ENCODE data around the gene SLC5A6. TPM values are rescaled to one million over a fixed set of nuclear protein-coding genes. Genes with fewer than 3 reads are reported as not detected.

Gene SLC5A6
- total RNA-seq, 2 donors from 2014 or later: 20.6 to 30.5 TPM

- intact Hi-C loops (cut with DNase I, micrococcal nuclease): no loop called here
- ATAC-seq: no peak
- DNase-seq: no peak
Observed at GRCh38 chr2:27154488-27154887, 57.6 kb downstream of the SLC5A6 start.

- intact Hi-C loops (cut with DNase I, micrococcal nuclease): no loop called here
- DNase-seq (peak in 1 of 2 donors; percentile 29), ATAC-seq (peak; percentile 87)
Observed at GRCh38 chr2:27152796-27153464, 59.1 kb downstream of the SLC5A6 start.

- ATAC-seq (peak; percentile 92), DNase-seq (peak in 1 of 2 donors; percentile 35)
- intact Hi-C loops (cut with DNase I, micrococcal nuclease): no loop called here
Observed at GRCh38 chr2:27152102-27152795, 59.8 kb downstream of the SLC5A6 start.

- ATAC-seq: no peak
- no peak for DNase-seq
- intact Hi-C loops (cut with DNase I, micrococcal nuclease): no loop called here
Observed at GRCh38 chr2:27150639-27151230, 61.3 kb downstream of the SLC5A6 start.

Other genes starting within 250 kb of the SLC5A6 start
- gene MAPRE3, start 241.6 kb downstream of the SLC5A6 start, total RNA-seq: 10 to 100 TPM; 27.9 to 31.4 TPM
- 10 to 100 TPM; 70.2 to 89.7 TPM for gene TMEM214, start 179.3 kb downstream of the SLC5A6 start, total RNA-seq
- 10 to 100 TPM; 14.7 to 16.1 TPM for gene AGBL5, start 160.6 kb downstream of the SLC5A6 start, total RNA-seq
- gene OST4, start 140.6 kb downstream of the SLC5A6 start, total RNA-seq: 100 to 1,000 TPM; 243 to 278 TPM
- gene EMILIN1, start 133.7 kb downstream of the SLC5A6 start, total RNA-seq: 10 to 100 TPM in 1 of 2 donors, 1 to 10 TPM in 1; 8.4 to 41.6 TPM
- 10 to 100 TPM in 1 of 2 donors, 1 to 10 TPM in 1; 8.8 to 13.4 TPM for gene KHK, start 125.5 kb downstream of the SLC5A6 start, total RNA-seq
- gene CGREF1, start 93.1 kb downstream of the SLC5A6 start, total RNA-seq: 1 to 10 TPM in 1 of 2 donors, under 1 TPM in 1; 0.53 to 3.8 TPM
- gene ABHD1, start 88.5 kb downstream of the SLC5A6 start, total RNA-seq: under 1 TPM in 1 of 2 donors, not detected in 1; 0.34 TPM
- gene PREB, start 77.6 kb downstream of the SLC5A6 start, total RNA-seq: 10 to 100 TPM; 40.8 to 44.7 TPM
- not detected for gene PRR30, start 72.9 kb downstream of the SLC5A6 start, total RNA-seq
- gene TCF23, start 63.3 kb downstream of the SLC5A6 start, total RNA-seq: not detected
- gene ATRAID, start 227 bp downstream of the SLC5A6 start, total RNA-seq: 10 to 100 TPM; 75.3 to 98.2 TPM
- gene CAD, start 5.1 kb upstream of the SLC5A6 start, total RNA-seq: 10 to 100 TPM; 13.9 to 23.7 TPM
- gene SLC30A3, start 50.8 kb upstream of the SLC5A6 start, total RNA-seq: not detected
- not detected for gene DNAJC5G, start 63.2 kb upstream of the SLC5A6 start, total RNA-seq
- gene TRIM54, start 70.2 kb upstream of the SLC5A6 start, total RNA-seq: under 1 TPM in 1 of 2 donors, not detected in 1; 0.14 TPM
- under 1 TPM; 0.52 to 0.56 TPM for gene UCN, start 96.2 kb upstream of the SLC5A6 start, total RNA-seq
- gene MPV17, start 110.8 kb upstream of the SLC5A6 start, total RNA-seq: 10 to 100 TPM; 26.6 to 32.4 TPM
- gene GTF3C2, start 144.5 kb upstream of the SLC5A6 start, total RNA-seq: 10 to 100 TPM; 50.6 to 62.5 TPM
- gene EIF2B4, start 158.1 kb upstream of the SLC5A6 start, total RNA-seq: 10 to 100 TPM; 33.2 to 36.6 TPM
- gene SNX17, start 158.3 kb upstream of the SLC5A6 start, total RNA-seq: 10 to 100 TPM; 85.2 to 85.5 TPM
- gene ZNF513, start 168.5 kb upstream of the SLC5A6 start, total RNA-seq: 10 to 100 TPM; 24.9 to 27.4 TPM
- gene PPM1G, start 197.3 kb upstream of the SLC5A6 start, total RNA-seq: 10 to 100 TPM; 50.9 to 73.4 TPM
- gene NRBP1, start 216.4 kb upstream of the SLC5A6 start, total RNA-seq: 10 to 100 TPM; 72.2 to 85.8 TPM
- gene KRTCAP3, start 230.1 kb upstream of the SLC5A6 start, total RNA-seq: 100 to 1,000 TPM in 1 of 2 donors, 10 to 100 TPM in 1; 90.0 to 104 TPM

Data from left colon (tissue), 2 donors.